NB4 (cell line): ENCODE results near the gene SART3.

Source experiments
- DNase-seq: peaks from one replicate; pipeline ENCODE4 v3.0.0; 2010; ENCODE audit warnings: low read depth
- H3K4me3 ChIP-seq: one replicate; pipeline ENCODE4 v1.5.1; 2011; ENCODE audit warnings: mild to moderate bottlenecking, low read depth, low read length, moderate library complexity
- CTCF ChIP-seq: IDR thresholded peaks from one replicate; pipeline ENCODE4 v1.5.1; 2012; ENCODE audit warnings: low read depth, low read length
- MAX ChIP-seq: IDR thresholded peaks from 2 replicates; pipeline ENCODE4 v1.6.1; 2011; ENCODE audit warnings: low read depth, low read length
- MYC ChIP-seq: IDR thresholded peaks from 2 replicates; pipeline ENCODE4 v1.6.1; 2011; ENCODE audit warnings: low read depth, low read length
- POLR2A ChIP-seq: IDR thresholded peaks from 2 replicates; pipeline ENCODE4 v1.6.1; 2011; ENCODE audit warnings: mild to moderate bottlenecking; ENCODE audit not compliant: insufficient read length; ENCODE audit errors: extremely low read depth

SART3 gene

GRCh38 chr12:108589028-108589839 is 28.3 kb upstream of the SART3 start:
- peak; percentile 36 for DNase-seq
- no peak for TF ChIP-seq MYC
- no peak for TF ChIP-seq CTCF
- no peak overlapping the region for H3K4me3 ChIP-seq

GRCh38 chr12:108587826-108588225 is 26.9 kb upstream of the SART3 start:
- no peak for DNase-seq
- TF ChIP-seq MYC = no peak
- no peak for TF ChIP-seq CTCF
- TF ChIP-seq MAX = no peak
- no peak for TF ChIP-seq POLR2A

GRCh38 chr12:108586306-108586705 is 25.3 kb upstream of the SART3 start:
- TF ChIP-seq POLR2A (no peak), MYC (no peak), MAX (no peak), CTCF (no peak)
- no peak for DNase-seq
- no peak overlapping the region for H3K4me3 ChIP-seq

More at GRCh38 chr12:108587826-108588225, 26.9 kb upstream of the SART3 start:
- H3K4me3 ChIP-seq = no peak overlapping the region

GRCh38 chr12:108585864-108586263 is 24.9 kb upstream of the SART3 start:
- no peak overlapping the region for H3K4me3 ChIP-seq
- no peak for TF ChIP-seq MYC
- TF ChIP-seq POLR2A = no peak
- DNase-seq = no peak

GRCh38 chr12:108584456-108585065 is 23.6 kb upstream of the SART3 start:
- TF ChIP-seq MAX (no peak), CTCF (no peak), MYC (no peak), POLR2A (no peak)
- no peak for DNase-seq
- H3K4me3 ChIP-seq = no peak overlapping the region

GRCh38 chr12:108583991-108584390 is 23.0 kb upstream of the SART3 start:
- no peak overlapping the region for H3K4me3 ChIP-seq
- no peak for DNase-seq
- TF ChIP-seq CTCF (no peak), MAX (no peak), POLR2A (no peak), MYC (no peak)
